CD4-positive, alpha-beta memory T cell (primary cell): Measurements from ENCODE around the gene GRIK1. TPM values are rescaled to one million over a fixed set of nuclear protein-coding genes. Genes with fewer than 3 reads are reported as not detected.

Source experiments
- CTCF ChIA-PET: fragments of 350-600 bp; sonication (Branson Sonifier 250); formaldehyde crosslinking; loops from one replicate; lab custom pipeline; 2021; ENCODE audit warnings: inconsistent platforms; ENCODE audit not compliant: partially characterized antibody; lab: Charles Lee
- POLR2A ChIA-PET: fragments of 350-600 bp; sonication (Branson Sonifier 250); formaldehyde crosslinking; loops from one replicate; lab custom pipeline; 2021; ENCODE audit not compliant: partially characterized antibody; lab: Charles Lee
- DNase-seq, 5 donors: peaks; one replicate each; pipeline versions ENCODE4 v3.0.0 to v3.0.0-alpha.2; 2020 to 2022; ENCODE audit warnings: mixed read lengths in 1 of 5
- H3K27ac ChIP-seq: one replicate; pipeline ENCODE4 v1.7.0; 2013; ENCODE audit warnings: low read depth, low read length
- H3K27me3 ChIP-seq: 2 replicates; pipeline ENCODE4 v1.7.0; 2013; ENCODE audit warnings: mild to moderate bottlenecking, low read length, moderate library complexity; ENCODE audit not compliant: insufficient read depth
- H3K36me3 ChIP-seq: 2 replicates; pipeline ENCODE4 v1.7.0; 2013; ENCODE audit warnings: mild to moderate bottlenecking, low read length, moderate library complexity; ENCODE audit not compliant: insufficient read depth
- H3K4me1 ChIP-seq: 2 replicates; pipeline ENCODE4 v1.7.0; 2013; ENCODE audit warnings: mild to moderate bottlenecking, low read length, moderate library complexity; ENCODE audit not compliant: insufficient read depth
- H3K4me3 ChIP-seq, 2 donors: one replicate each; pipeline ENCODE4 v1.7.0; 2013; ENCODE audit warnings: low read length in 2 of 2, mild to moderate bottlenecking in 1 of 2
- H3K9me3 ChIP-seq, 2 donors: one replicate each; pipeline ENCODE4 v1.7.0; 2013; ENCODE audit warnings: low read length in 2 of 2, control low read depth in 1 of 2; ENCODE audit not compliant: control insufficient read depth in 1 of 2
- H3K27ac Mint-ChIP-seq, 7 donors: one replicate each; pipeline ENCODE4 v1.8.0; 2020 to 2021; ENCODE audit warnings: mixed read lengths in 7 of 7, mild to moderate bottlenecking in 6 of 7, inconsistent platforms in 3 of 7, moderate library complexity in 3 of 7
- H3K27me3 Mint-ChIP-seq, 2 donors: one replicate each; pipeline ENCODE4 v1.8.0; 2020 to 2021; ENCODE audit warnings: mixed read lengths in 2 of 2
- H3K36me3 Mint-ChIP-seq, 2 donors: one replicate each; pipeline ENCODE4 v1.8.0; 2020 to 2021; ENCODE audit warnings: mixed read lengths in 2 of 2, inconsistent platforms in 1 of 2, mild to moderate bottlenecking in 1 of 2
- H3K4me1 Mint-ChIP-seq, 4 donors: one replicate each; pipeline ENCODE4 v1.8.0; 2020 to 2021; ENCODE audit warnings: mixed read lengths in 4 of 4, mild to moderate bottlenecking in 1 of 4
- H3K4me3 Mint-ChIP-seq, 8 donors: one replicate each; pipeline ENCODE4 v1.8.0; 2020 to 2021; ENCODE audit warnings: mixed read lengths in 8 of 8, mild to moderate bottlenecking in 7 of 8, moderate library complexity in 6 of 8, inconsistent platforms in 3 of 8
- H3K9me3 Mint-ChIP-seq, 8 donors: one replicate each; pipeline ENCODE4 v1.8.0; 2020 to 2021; ENCODE audit warnings: mixed read lengths in 8 of 8, mild to moderate bottlenecking in 5 of 8, inconsistent platforms in 3 of 8, moderate library complexity in 1 of 8
- intact Hi-C: fragments of 100-400 bp; cut with micrococcal nuclease; formaldehyde crosslinking; loops from one replicate; pipeline ENCODE4 v1.15.1; 2023
- polyA plus RNA-seq, 2 donors: library from polyadenylated mRNA; unstranded; fragments of 300-500 nt; fragmentation: Illumina TruSeq; gene quantifications; one replicate each; pipeline ENCODE4 v1.2.3, GENCODE V29; 2021
- total RNA-seq, 2 experiments: library from RNA; stranded (reverse); gene quantifications; one replicate each; pipeline ENCODE4 v1.2.3, GENCODE V29; 2021

The GRIK1 gene
- total and polyA plus RNA-seq, 4 experiments from 2014 or later: not detected

DNA sequence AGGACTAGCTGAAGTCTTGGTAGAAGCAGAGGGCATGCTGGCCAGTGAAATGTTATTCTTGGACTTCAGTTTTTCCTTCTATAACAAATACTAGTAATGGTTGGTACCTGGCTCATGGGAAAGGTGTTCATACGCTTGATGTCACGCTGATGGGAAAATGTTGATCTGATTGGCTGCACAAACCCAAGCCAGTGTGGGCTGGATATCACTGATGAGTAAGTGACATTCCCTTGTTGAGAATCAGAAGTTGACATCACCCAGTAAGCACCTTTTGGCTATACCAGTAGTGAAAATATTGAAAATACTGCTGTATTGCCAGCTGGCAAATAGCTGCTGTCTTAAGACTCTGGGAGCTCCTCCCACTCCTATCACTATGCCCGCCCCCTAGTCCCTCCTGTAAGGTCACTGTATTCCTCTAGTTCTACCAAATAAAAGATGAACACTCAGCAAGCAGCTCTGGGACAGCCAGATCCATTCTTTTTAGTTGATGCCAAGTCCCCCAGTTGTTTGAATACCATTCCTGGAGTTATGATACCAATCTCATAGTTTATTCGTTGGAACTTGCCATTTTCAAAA lies 168.2 kb downstream of the GRIK1 start:
- no peak for DNase-seq
- Histone ChIP-seq H3K36me3 (no peaks in the 10 kb centered on the region), H3K4me3 (no peak overlapping the region), H3K9me3 (no peaks in the 10 kb centered on the region), H3K27ac (no peak overlapping the region), H3K4me1 (no peaks in the 10 kb centered on the region), H3K27me3 (no peaks in the 10 kb centered on the region)
- Mint-ChIP-seq H3K4me3 (no peak overlapping the region), H3K27ac (no peak overlapping the region), H3K9me3 (peaks cover 0 to 3% (median 0%) of the 10 kb centered on the region in 8 donors), H3K36me3 (no peaks in the 10 kb centered on the region), H3K4me1 (no peaks in the 10 kb centered on the region), H3K27me3 (peaks cover 0 to 1% of the 10 kb centered on the region in 2 donors)
- ChIA-PET POLR2A (no interaction called here), CTCF (no interaction called here)
- intact Hi-C loops: no loop called here

DNA sequence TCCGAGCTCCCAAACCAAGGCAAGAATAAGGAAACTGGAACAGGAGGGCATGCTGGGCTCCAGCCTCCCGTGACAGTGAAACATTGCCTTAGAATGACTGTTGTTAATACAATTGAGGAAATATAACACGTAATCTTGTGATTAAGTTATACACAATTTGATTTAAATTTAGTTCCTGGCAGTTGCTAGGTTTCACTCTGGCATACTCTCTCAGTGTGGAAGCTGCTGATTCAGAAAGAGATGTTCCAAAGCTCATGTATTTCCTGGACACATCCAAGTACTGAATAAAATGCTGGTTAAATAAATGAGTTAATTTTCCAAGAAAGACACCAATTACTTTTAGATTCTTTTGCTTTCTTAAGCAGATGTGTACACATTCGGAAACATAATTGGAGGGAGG lies 176.1 kb downstream of the GRIK1 start:
- Histone ChIP-seq H3K36me3 (no peaks in the 10 kb centered on the region), H3K27me3 (no peaks in the 10 kb centered on the region), H3K27ac (no peak overlapping the region), H3K9me3 (no peaks in the 10 kb centered on the region), H3K4me3 (no peak overlapping the region), H3K4me1 (no peaks in the 10 kb centered on the region)
- H3K4me1 Mint-ChIP-seq: no peaks in the 10 kb centered on the region
- intact Hi-C loops: no loop called here
- H3K9me3 Mint-ChIP-seq: peaks cover 0 to 3% (median 0%) of the 10 kb centered on the region in 8 donors
- H3K27me3 Mint-ChIP-seq: no peaks in the 10 kb centered on the region
- POLR2A ChIA-PET: no interaction called here
- no peaks in the 10 kb centered on the region for H3K36me3 Mint-ChIP-seq
- DNase-seq: no peak
- CTCF ChIA-PET: no interaction called here
- no peak overlapping the region for H3K4me3 Mint-ChIP-seq
- no peak overlapping the region for H3K27ac Mint-ChIP-seq

DNA sequence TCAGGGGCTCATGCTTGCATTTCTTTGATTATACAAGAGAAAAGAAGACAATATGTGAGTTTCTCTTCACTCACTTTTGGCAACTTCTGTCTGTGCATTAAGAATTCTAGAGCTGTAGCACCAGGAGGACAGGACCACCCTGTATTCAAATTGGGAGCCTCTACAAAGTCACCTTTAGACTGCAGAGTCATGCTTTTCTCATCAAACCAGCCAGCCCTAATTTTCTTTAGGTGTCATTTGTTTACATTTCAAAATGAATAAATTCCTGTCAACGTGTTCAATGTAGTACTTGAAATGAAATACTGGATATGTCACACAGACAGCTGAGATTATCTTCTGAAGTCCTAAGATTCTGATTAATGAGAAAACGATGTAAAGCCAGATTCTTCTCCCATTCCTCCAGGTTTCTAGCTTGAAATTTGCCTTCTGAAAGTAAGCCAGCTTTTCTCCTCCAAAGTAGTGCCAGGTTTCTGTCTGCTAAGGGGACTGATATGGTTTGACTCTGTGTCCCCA lies 177.2 kb downstream of the GRIK1 start:
- Histone ChIP-seq H3K9me3 (no peaks in the 10 kb centered on the region), H3K4me3 (no peak overlapping the region), H3K27ac (no peak overlapping the region), H3K4me1 (no peaks in the 10 kb centered on the region), H3K36me3 (no peaks in the 10 kb centered on the region), H3K27me3 (no peaks in the 10 kb centered on the region)
- Mint-ChIP-seq H3K4me1 (no peaks in the 10 kb centered on the region), H3K27ac (no peak overlapping the region), H3K27me3 (no peaks in the 10 kb centered on the region), H3K36me3 (no peaks in the 10 kb centered on the region), H3K4me3 (no peak overlapping the region), H3K9me3 (peaks cover 0 to under 1% (median 0%) of the 10 kb centered on the region in 8 donors)
- intact Hi-C loops: no loop called here
- DNase-seq: no peak
- CTCF ChIA-PET: no interaction called here
- POLR2A ChIA-PET: no interaction called here

DNA sequence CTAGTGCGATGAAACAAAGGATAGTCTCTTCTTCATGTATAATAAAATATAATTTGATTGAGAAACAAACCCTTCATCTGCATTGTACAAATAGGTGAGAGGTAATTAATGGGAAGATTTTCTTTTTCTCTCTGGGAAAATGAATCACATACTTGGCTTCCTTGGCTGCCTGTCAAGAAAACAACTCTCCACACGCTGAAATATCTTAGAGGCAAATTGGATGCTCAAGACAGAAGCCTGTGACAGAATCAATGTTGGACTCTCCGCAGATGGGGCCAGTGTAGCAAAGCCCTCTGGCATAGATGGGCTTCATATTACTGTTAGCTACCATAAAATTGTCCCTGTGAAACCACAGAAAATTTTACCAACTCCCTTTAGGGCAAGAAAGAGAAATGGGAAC lies 186.6 kb downstream of the GRIK1 start:
- Histone ChIP-seq H3K27me3 (no peaks in the 10 kb centered on the region), H3K4me3 (no peak overlapping the region), H3K27ac (no peak overlapping the region), H3K36me3 (no peaks in the 10 kb centered on the region), H3K4me1 (no peaks in the 10 kb centered on the region), H3K9me3 (no peaks in the 10 kb centered on the region)
- no peaks in the 10 kb centered on the region for H3K27me3 Mint-ChIP-seq
- H3K36me3 Mint-ChIP-seq: no peaks in the 10 kb centered on the region
- peaks cover 0 to 3% (median 0%) of the 10 kb centered on the region in 8 donors for H3K9me3 Mint-ChIP-seq
- H3K27ac Mint-ChIP-seq: no peak overlapping the region
- ChIA-PET POLR2A (no interaction called here), CTCF (no interaction called here)
- no peaks in the 10 kb centered on the region for H3K4me1 Mint-ChIP-seq
- no peak overlapping the region for H3K4me3 Mint-ChIP-seq
- DNase-seq: no peak
- intact Hi-C loops: no loop called here

DNA sequence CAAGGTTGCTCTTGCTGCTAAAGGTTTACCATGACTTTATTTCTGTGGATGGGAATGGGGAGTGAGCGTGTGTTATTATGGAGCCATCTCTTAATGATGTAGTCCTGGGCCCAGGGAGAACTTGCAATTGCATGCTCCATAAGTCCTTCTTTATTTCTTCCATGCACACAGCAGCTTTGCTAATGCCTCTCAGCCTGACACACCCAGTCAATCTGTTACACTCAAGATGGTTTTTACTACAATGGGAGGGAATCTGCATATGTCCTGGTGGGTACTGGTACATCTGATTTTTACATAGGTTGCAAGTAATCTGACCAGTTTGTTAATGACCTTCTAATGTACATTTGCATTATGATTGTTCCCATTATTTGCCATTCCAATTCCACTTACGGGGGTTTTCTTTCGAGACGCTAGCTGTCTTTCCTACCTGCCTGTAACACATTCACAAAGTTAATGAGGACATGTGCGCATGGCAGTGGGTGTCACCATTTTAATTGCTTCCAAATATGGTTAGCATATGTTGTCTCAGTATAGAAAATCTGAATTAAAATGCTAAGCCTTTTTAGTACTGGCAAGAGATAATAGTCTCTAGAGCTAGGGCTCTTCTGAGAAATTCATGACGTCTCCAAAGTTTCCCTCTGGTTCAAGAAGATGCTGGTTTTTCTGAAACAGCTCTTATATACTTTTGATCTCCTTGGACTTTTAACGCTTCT lies 188.2 kb downstream of the GRIK1 start:
- intact Hi-C loops: no loop called here
- no peaks in the 10 kb centered on the region for H3K4me1 Mint-ChIP-seq
- no peaks in the 10 kb centered on the region for H3K27me3 Mint-ChIP-seq
- H3K36me3 ChIP-seq: no peaks in the 10 kb centered on the region
- H3K36me3 Mint-ChIP-seq: no peaks in the 10 kb centered on the region
- ChIA-PET CTCF (interaction anchor here (0.9 kb wide), 1 partner anchor 27 kb away, joined by 3 read pairs; no protein-coding TSS in a partner anchor), POLR2A (no interaction called here)
- H3K9me3 Mint-ChIP-seq: peaks cover 0 to 3% (median 0%) of the 10 kb centered on the region in 8 donors
- no peak for DNase-seq
- H3K4me3 Mint-ChIP-seq: no peak overlapping the region
- H3K4me3 ChIP-seq: no peak overlapping the region
- no peaks in the 10 kb centered on the region for H3K9me3 ChIP-seq
- no peak overlapping the region for H3K27ac ChIP-seq
- no peaks in the 10 kb centered on the region for H3K4me1 ChIP-seq
- H3K27ac Mint-ChIP-seq: no peak overlapping the region
- no peaks in the 10 kb centered on the region for H3K27me3 ChIP-seq

DNA sequence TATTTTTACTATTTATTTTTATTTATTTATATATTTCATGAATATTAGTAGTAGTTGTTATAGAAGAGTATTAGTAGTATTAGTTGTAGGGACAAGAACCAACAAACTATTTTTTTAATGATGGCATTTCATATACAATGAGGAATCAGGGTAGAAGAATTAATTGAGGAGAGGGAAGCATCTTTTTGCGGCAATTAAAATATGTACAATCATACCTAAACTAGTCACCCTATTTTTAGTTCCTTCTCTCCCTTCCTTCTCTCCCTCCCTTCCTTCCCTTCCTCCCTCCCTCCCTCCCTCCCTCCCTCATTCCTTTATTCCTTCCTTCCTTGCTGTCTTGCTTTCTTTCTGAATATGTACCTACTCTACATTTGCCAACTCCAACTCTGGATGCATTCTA lies 189.8 kb downstream of the GRIK1 start:
- intact Hi-C loops: no loop called here
- Histone ChIP-seq H3K27me3 (no peaks in the 10 kb centered on the region), H3K27ac (no peak overlapping the region), H3K36me3 (no peaks in the 10 kb centered on the region), H3K4me3 (no peak overlapping the region), H3K4me1 (no peaks in the 10 kb centered on the region), H3K9me3 (no peaks in the 10 kb centered on the region)
- no peaks in the 10 kb centered on the region for H3K4me1 Mint-ChIP-seq
- no peak overlapping the region for H3K4me3 Mint-ChIP-seq
- no peak for DNase-seq
- H3K36me3 Mint-ChIP-seq: no peaks in the 10 kb centered on the region
- no peaks in the 10 kb centered on the region for H3K27me3 Mint-ChIP-seq
- ChIA-PET POLR2A (no interaction called here), CTCF (no interaction called here)
- H3K27ac Mint-ChIP-seq: no peak overlapping the region
- no peaks in the 10 kb centered on the region for H3K9me3 Mint-ChIP-seq

DNA sequence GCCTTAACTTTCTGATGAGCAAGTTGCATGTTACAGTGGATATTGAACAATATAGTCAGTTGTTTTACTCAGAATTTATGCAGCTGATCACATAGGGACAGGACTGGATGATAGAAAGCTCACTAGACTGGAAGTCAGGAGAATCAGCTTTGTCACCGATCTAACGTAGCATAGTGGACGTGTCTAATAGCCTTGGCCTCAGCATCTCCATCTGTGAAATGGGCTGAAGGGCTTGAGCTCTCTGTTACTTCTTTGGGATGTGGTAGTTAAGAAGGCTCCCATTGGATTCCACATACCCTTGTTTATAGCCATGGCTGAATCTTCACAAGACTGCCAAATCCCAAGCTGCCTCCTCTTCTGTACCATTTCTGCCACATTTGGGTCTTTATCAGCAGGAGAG lies 190.6 kb downstream of the GRIK1 start:
- H3K27ac Mint-ChIP-seq: no peak overlapping the region
- intact Hi-C loops: no loop called here
- H3K4me1 ChIP-seq: no peaks in the 10 kb centered on the region
- no peaks in the 10 kb centered on the region for H3K4me1 Mint-ChIP-seq
- DNase-seq: no peak
- CTCF ChIA-PET: no interaction called here
- peaks cover 0 to under 1% of the 10 kb centered on the region in 2 donors for H3K27me3 Mint-ChIP-seq
- no peak overlapping the region for H3K4me3 Mint-ChIP-seq
- H3K36me3 Mint-ChIP-seq: no peaks in the 10 kb centered on the region
- H3K9me3 ChIP-seq: no peaks in the 10 kb centered on the region
- H3K36me3 ChIP-seq: no peaks in the 10 kb centered on the region
- no peak overlapping the region for H3K4me3 ChIP-seq
- POLR2A ChIA-PET: no interaction called here
- H3K27ac ChIP-seq: no peak overlapping the region
- no peaks in the 10 kb centered on the region for H3K27me3 ChIP-seq
- no peaks in the 10 kb centered on the region for H3K9me3 Mint-ChIP-seq
